NCI-H128 (cell line): Measurements from ENCODE around the gene CTXN2.

Experiments used
- DNase-seq: peaks from one replicate; lab custom pipeline; 2025; ENCODE audit not compliant: unreplicated experiment; lab: John Stamatoyannopoulos, UW

Gene CTXN2

DNA sequence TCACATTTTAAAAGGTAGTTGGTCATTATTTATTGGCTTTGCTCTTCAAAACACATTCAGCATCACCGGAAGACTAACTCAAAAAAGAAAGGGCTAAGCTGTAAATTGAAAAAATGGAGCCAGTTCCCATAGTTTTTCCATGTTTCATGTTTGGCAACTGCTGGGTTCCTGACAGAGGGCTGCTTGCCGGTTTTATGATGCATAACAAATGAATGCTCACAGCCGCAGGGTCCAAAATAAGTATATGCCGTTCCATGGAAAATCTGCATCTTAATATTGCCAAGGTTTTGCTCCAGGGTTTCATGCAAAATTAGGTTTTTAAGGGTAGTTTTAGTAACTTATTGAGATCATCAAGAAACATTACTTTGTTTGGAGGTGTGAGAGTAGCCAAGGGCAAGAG is 30.4 kb downstream of the CTXN2 start:
- no peak for DNase-seq

DNA sequence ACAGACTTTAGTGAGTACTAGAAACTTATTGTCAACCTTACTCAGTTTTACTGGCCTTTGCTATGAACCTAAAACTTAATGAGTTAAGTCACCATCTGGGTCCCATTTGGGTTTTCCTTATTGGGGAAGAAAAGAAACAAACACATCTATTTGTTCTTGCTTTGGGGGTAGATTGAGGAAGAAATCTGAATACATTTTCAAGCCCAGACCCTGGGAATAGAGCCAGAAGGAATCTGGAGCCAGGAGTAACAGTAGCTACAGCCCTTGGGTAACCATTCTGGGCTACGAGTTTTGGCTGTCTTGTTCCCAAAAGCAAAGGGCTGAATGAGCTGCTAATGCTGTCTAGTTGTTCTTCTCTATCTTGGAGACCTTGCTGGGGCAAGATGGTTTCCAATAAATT is 31.2 kb downstream of the CTXN2 start:
- no peak for DNase-seq

DNA sequence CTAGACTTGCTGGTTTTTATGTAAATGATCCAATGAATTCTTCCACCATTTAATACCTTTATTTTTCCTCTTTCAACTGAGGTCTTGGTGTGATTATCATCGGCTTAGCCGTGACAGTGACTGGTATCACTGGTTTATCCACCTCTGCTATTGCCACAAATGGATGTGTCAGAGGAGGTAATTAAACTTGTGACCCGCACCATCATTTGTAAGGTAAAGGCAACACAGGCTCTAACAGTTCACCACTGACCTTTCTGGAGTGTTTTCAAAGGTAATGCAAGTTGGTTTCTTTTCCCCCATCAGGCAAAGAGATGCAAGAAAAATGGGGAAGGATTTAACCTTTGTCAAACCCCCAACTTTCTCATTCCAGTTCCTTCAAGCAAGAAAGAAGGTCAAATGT is 34.3 kb downstream of the CTXN2 start:
- DNase-seq = no peak

DNA sequence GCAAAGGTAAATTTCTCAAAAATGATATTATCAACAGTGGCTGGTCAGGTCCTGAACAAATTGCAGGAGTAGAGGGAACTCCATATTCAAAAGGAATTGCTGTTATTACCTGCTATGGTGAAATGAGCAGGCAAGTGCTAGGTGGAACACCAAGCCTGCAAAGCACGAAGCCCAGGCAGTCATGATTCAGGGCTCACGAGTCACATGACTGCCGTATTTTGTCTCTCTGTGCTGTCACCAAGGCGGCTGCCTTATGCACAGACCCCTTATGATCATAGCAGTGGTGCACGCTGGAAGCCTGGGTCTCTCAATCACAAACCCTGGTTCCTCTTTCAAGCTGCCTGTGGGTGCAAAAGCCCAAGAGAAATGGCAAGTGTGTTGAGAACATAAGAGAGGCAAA is 39.0 kb downstream of the CTXN2 start:
- no peak for DNase-seq

DNA sequence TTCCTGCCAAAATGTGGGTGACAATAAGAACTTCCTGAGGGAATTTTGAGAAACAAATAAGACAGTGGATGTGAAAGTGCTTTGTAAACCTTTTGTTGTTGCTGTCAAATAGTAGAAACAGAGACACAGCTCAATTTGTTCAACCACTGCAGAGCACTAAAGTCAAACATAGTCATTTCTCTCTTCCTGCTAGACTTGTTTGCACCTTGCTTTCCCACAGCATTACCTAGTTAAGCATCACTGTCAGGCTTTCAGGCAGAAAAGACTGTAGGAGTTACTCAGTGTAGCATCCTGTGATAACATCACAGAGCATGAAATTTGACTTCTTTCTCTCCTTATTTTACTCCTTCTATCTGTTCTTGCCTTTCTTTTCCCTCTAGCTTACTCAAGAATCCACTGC is 41.8 kb downstream of the CTXN2 start:
- DNase-seq = no peak

DNA sequence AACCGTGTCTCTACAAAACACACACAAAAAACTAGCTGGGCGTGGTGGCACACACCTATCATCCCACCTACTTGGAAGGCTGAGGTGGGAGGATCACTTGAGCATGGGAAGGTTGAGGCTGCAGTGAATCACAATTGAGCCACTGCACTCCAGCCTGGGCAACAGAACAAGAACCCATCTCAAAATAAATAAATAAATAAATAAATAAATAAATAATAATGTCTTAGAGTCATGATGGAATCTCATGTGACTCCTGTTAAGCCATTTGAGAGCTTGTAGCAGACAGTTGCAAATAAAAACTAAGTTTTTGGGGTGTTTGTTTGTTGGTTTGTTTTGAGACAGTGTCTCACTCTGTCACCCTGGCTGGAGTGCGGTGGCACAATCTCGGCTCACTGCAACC is 47.9 kb downstream of the CTXN2 start:
- no peak for DNase-seq

DNA sequence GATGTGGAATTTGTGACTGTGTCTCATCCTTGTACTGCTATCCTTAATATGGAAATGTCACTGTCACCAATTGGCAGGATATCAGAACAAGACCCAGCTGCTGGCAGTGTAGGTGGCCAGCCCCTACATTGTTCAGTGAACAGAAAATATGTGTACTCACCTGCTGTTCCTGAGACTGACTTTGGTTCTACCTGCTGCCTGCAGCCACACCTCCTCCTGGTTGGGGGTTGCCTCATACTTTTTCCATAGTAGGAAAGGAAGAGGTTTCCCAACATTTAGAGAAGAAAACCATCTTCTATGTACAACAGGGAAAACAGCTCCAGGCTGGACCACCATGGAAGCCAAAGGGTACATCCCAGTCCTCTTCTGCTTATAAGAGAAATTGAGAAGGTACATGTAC is 50.5 kb downstream of the CTXN2 start:
- DNase-seq = no peak

DNA sequence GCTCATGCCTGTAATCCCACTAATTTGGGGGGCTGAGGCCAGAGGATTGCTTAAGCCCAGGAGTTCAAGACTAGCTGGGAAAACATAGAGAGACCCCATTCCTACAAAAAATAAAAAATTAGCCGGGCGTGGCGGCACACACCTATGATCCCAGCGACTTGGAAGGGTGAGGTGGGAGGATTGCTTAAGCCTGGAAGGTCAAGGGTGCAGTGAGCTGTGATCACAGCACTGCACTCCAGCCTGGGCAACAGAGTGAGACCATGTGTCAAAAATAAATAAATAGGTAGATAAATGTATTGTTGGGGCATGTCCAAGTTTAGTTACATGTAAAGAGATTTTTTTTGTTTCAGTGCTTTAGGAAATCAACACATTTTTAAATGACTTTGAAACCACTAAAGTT is 51.1 kb downstream of the CTXN2 start:
- DNase-seq = no peak

DNA sequence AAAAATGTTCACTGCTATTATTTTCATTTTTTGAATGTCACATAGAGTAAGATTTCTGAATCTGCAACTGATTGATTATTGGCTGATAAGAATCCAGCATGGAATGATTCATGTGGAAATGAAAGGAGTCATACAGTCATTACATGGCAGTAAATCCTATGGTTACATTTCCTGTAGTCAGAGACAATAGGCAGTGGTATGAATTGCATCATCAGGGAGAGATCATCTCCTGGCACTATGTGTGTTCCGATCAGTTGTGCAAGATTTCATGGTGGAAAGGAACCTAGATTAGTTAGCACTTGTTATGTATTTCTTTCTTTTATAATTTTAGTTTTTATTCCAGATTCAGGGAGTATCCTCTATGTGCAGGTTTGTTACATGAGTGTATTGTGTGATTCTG is 53.5 kb downstream of the CTXN2 start:
- no peak for DNase-seq

DNA sequence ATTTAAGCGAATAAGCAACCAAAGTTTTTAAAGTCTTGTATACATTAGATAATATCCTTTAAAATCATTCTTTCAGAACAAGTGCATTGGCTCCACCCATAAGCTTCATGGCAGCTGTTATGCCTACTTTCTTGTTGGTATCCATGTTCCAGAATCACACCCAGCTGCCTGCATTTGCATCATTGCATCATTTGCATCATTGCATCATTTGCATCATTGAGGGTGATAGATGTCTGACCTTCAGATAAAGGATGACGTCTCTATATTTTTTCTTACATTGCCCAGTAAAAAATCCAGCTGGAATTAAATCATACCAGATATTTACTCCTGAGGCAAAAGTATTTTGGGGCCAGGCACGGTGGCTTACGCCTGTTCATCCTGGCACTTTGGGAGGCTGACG is 56.9 kb downstream of the CTXN2 start:
- no peak for DNase-seq

DNA sequence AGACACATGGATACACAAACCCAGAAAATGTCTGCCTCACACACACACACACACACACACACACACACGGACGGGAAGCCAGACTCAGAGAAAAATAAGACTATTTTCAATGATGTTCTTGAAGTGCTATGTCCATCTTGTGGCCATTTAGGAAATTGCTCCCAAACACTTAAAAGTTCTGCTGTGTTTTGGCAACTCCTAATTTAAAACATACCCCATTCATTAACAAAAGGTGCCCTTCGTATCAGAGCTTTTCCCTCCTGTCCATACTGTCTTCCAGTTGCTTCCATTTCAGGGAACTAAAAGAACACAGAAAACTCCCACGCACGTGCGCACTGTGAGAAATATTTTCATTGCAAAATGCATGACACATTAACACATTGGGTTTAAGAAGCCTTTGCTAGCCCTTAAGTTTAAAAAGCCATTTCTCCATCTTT is 59.2 kb downstream of the CTXN2 start:
- DNase-seq = no peak

DNA sequence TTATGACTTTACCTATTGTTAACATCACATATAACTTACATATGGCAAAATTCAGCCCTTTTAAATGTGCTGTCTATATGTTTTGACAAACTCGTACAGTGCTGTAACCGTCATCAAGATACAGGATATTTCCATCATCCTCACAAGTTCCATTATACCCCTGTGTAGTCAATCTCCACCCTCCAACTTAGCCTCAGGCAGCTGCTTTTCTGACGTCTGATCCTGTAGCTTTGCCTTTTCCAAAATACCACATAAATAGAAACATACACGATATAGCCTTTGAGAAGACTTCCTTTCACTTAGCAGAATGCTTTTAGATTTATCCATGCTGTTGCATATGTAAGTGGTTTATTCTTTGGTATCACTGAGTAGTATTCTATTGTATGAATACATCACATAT is 61.7 kb downstream of the CTXN2 start:
- no peak for DNase-seq
